T follicular helper cell (primary cell): ENCODE results near the gene ARHGEF7.

Experiments used
- DNase-seq: peaks from one replicate; pipeline ENCODE4 v3.0.0-alpha.2; 2020; ENCODE audit warnings: low read depth

Gene ARHGEF7

GRCh38 chr13:111225810-111226546, 110.9 kb downstream of the ARHGEF7 start:
- DNase-seq, result no peak

GRCh38 chr13:111227405-111227804, 112.3 kb downstream of the ARHGEF7 start:
- no peak for DNase-seq

- no peak for DNase-seq
Observed at GRCh38 chr13:111228262-111229144, 113.4 kb downstream of the ARHGEF7 start.

GRCh38 chr13:111230385-111230930, 115.3 kb downstream of the ARHGEF7 start:
- DNase-seq, result no peak

GRCh38 chr13:111232191-111232590, 117.1 kb downstream of the ARHGEF7 start:
- no peak for DNase-seq

GRCh38 chr13:111233080-111233479, 118.0 kb downstream of the ARHGEF7 start:
- no peak for DNase-seq

GRCh38 chr13:111239764-111240670, 124.9 kb downstream of the ARHGEF7 start:
- no peak for DNase-seq

- DNase-seq, result no peak
Observed at GRCh38 chr13:111241006-111241755, 126.1 kb downstream of the ARHGEF7 start.

GRCh38 chr13:111241862-111242261, 126.8 kb downstream of the ARHGEF7 start:
- no peak for DNase-seq

GRCh38 chr13:111242585-111242984, 127.5 kb downstream of the ARHGEF7 start:
- no peak for DNase-seq

- DNase-seq, result no peak
Observed at GRCh38 chr13:111243981-111244380, 128.9 kb downstream of the ARHGEF7 start.

- no peak for DNase-seq
Observed at GRCh38 chr13:111245576-111246384, 130.7 kb downstream of the ARHGEF7 start.

- no peak for DNase-seq
Observed at GRCh38 chr13:111247552-111247951, 132.4 kb downstream of the ARHGEF7 start.

- no peak for DNase-seq
Observed at GRCh38 chr13:111248822-111249221, 133.7 kb downstream of the ARHGEF7 start.

- no peak for DNase-seq
Observed at GRCh38 chr13:111249637-111250360, 134.7 kb downstream of the ARHGEF7 start.

- no peak for DNase-seq
Observed at GRCh38 chr13:111251646-111252445, 136.7 kb downstream of the ARHGEF7 start.

- DNase-seq, result no peak
Observed at GRCh38 chr13:111252446-111253364, 137.6 kb downstream of the ARHGEF7 start.
